T-helper 2 cell treated with Interferon-gamma antibody and Interleukin-4, amounts not matched to agents 100 ng/mL and 5 ng/mL, for 36 hours (primary cell): Measurements from ENCODE around the gene CD34. TPM values are rescaled to one million over a fixed set of nuclear protein-coding genes. Genes with fewer than 3 reads are reported as not detected.

Source experiments
- intact Hi-C: fragments of 100-400 bp; cut with micrococcal nuclease; formaldehyde crosslinking; loops from one replicate; pipeline ENCODE4 v1.15.1; 2023
- total RNA-seq: library from RNA; stranded (reverse); gene quantifications from 2 replicates; pipeline ENCODE4 v1.2.3, GENCODE V29; 2022

Gene CD34
- total RNA-seq, 1 donor from 2014 or later = 0.05 TPM

DNA sequence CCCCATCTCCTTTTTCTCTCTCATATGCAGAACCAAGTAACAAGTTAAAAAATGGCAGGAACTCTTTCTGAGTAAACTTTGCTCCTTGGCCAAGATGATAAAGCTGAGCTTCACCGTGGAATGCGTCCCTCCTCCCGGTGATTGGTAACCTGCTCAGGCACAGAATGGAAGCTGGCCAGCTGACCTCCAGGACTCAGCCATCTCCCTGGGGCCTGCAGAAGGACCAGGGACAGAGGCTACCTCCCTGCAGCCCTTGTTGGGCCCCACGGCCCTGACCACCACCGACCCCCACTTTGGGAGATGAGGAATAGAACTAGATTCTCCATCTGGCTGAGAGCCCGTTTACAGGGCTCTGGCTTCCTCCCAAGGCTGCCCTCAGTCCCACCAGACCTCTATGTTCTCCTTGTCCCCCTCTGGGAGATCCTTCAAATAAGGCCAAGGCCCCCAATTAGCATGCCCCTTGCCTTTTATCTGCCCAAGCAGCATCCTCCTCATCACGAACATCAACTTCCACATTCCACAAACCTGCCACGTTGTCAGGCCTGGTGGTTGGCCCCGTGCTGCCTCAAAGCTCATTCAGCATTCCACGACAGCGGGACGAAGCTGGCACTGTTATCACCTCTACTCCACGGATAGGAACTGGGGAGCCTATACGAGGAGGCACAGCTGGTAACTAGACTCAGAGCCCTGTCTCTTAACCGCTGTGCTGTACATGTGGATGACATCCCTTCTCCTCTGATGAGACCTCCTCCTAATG, 74.2 kb downstream of the CD34 start:
- intact Hi-C loops = no loop called here

DNA sequence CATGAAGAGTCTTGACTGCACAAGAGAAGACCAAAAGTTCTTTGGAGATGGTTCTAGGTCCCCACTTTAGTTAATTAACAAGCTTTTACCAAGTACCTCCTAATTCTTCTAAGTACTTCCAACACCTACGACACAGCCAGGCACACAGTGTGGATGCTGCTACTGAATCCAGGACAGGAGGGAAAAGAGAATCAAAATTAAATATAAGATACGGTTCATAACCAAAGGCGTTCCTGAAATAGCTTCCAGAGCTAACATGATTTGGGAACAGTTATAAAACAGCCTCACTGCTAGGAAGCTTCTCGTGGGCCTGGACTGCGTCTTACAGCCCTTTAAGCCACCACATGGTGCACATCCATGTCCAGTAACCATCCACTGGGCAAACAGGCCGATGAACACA, 75.0 kb downstream of the CD34 start:
- intact Hi-C loops = no loop called here

DNA sequence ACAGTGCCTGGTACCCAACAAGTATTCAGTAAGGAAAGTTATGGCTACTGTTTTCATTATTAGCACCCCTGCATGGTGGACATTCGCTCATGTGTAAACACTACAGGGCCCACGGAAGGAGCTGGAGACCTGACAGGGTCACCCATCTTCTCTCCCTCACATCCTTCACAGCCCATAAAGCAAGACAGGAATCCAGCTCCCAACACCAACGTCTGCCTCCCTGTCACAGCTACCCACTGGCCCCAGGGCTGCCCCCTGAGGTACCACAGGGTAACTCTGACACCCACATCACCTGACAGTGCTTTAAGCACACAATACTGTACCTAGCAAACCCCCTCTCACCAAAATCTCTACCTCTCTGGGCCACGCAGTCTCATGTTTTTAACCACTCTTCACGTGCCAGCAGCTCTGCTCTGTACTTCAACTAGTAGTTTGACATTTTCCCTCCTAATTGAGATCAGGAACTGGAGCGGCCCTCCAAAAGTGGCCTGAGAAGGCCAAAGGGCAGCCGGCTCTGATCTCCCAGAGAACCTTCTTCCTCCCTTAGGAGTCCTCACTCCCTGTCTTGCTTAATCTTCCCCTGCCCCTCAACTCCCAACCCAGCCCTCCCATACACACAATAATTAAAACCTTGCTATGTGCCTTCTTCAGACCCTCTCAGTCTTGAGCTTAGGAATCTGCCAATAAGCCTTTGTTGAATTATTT, 76.8 kb downstream of the CD34 start:
- intact Hi-C loops = no loop called here

DNA sequence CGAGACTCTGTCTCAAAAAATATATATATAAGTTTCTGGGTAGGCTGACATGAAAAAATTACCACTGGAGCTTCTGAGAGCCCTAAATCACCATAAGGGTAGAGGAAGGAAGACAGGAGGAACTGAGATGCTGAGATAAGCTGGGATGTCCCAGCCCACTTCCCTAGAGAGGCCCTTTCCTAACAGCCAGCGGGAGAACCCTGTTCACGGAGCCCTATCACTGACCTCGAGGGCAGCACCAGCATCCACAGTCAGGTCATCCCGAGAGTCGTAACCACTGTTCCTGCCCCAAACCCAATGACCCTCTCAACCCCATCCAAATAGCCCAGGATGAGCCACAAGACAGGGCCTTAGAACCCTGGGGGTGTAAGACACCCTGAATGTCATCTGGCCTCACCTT, 77.5 kb downstream of the CD34 start:
- intact Hi-C loops = no loop called here

DNA sequence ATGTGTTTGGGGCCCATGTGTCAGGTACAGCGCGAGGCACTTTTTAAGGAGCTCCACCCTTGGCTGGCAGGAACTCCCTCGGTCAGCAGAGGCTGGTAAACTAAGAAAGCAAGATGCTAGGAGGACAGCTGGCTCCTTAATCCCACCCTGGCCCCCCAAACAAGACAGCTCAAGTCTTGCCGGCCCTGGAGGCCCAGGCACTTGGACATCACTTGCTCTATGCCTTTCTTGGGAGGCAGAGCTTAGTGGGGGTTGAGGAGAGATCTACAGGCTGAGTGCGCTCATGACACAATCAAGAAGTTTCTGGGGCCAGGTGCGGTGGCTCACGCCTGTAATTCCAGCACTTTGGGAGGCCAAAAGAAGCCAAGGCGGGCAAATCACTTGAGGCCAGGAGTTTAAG, 78.1 kb downstream of the CD34 start:
- intact Hi-C loops = loop anchor here (1.0 kb wide), 1 partner anchor 8 kb away; no protein-coding TSS in a partner anchor

DNA sequence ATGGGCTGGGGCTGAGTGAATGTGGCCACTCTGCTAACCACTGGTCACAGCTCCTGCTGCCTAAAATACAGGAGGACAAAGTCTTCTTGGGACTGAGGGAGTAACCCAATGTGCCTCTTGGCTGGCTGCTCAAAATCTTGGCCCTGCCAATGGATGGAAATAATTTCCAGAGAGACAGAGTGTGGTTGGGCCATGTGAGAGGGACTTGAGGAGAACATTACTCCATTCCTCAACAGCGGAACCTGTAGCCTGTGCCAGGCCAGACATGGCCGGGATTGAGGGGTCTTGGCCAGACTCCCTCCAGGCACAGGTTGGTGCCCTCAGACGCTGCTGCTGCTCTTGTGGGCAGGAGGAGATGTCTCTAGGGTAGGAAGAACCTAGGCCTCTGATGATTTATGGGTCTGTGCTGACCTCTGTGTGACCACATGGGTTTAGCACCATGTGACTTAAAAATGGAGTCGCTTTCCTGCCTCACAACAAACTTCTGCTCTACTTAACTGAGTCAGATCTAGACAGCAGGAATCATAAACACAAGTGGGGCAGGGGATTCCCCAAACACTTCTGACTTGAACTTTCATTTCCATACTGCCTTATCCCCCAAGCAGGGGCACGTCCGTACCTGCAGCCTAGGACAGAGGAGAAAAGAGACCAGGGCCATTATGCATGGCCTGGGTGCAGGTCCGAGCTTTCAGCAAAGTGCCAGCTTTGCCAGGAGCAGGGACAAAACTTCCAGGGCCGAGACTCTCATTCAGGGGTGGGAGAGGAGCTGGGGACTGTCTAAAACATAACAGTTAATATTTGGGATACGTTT, 79.2 kb downstream of the CD34 start:
- intact Hi-C loops = loop anchor here (1.0 kb wide), 1 partner anchor 7 kb away; no protein-coding TSS in a partner anchor

Other genes starting within 250 kb of the CD34 start
- 105 and 107 TPM in 2 replicates for gene CD46, start 159.1 kb downstream of the CD34 start, total RNA-seq